ENCODE measurements around the gene APOA5. TPM values are rescaled to one million over a fixed set of nuclear protein-coding genes. Genes with fewer than 3 reads are reported as not detected.
A peak's percentile ranks its signal among the peaks of the same experiment; 100 is the strongest.
"Not testable (repeated sequence)": the region's sequence is repeated elsewhere in the genome, so short reads cannot be mapped to it uniquely, and the experiment has no call there.

The APOA5 gene, protein sequence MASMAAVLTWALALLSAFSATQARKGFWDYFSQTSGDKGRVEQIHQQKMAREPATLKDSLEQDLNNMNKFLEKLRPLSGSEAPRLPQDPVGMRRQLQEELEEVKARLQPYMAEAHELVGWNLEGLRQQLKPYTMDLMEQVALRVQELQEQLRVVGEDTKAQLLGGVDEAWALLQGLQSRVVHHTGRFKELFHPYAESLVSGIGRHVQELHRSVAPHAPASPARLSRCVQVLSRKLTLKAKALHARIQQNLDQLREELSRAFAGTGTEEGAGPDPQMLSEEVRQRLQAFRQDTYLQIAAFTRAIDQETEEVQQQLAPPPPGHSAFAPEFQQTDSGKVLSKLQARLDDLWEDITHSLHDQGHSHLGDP
- polyA plus RNA-seq (2014; cell fraction: cytosol; rRNA removed): 0.44 TPM in 1 of 2 replicates, not detected in the other
- polyA plus RNA-seq (2014; cell fraction: nucleus; rRNA removed): not detected in 2 replicates

DNA sequence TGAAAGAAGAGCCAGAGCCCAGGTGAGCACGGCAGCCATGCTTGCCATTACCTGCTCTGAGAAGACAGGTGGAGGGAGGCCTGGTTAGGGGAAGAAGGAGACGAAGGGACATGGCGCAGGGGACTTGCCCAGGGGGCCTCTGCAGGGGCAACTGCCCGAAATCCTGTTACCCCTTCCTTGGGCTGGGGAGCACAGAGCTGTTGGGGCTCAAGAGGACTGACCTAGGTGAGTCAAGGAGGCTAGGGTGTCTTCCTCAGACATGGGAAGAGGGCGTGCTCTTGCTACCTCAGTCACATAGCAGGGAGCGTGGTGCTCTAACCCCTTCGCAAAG lies at the start of gene APOA5:
TSS of gene APOA5 (minus strand) at position 67 of the 331 bp plus-strand sequence. CDS start at position 48, 19 bp downstream.
- no peak for DNase-seq (ENCODE audit: low spot score)

DNA sequence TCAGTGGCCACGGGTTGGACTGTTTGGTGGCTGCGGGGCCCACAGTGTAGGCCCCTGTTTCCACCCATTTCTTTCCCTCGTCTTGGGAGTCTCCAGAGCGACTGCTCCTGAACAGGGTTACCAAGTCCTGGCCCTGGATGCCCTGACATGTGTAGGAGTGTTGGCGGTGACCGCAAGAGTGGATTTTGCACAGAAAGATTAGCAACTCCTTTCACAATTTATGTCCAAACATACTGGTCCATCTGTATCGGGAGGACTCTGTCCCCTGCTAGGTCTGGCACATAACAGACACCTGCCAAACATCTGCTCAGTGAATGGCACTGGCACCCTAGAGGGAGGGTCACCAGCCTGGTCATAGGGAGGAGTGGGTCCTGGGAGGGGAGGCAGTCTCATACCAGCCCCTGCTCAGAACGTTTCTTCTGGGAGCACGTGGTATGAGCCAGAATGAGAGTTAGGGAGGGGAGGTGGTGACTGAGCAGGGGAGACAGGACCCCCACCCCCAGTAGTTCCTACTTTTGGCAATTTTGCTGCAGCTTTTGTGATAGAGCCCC lies 49.1 kb upstream of the APOA5 start:
- DNase-seq (ENCODE audit: low spot score): no peak

DNA sequence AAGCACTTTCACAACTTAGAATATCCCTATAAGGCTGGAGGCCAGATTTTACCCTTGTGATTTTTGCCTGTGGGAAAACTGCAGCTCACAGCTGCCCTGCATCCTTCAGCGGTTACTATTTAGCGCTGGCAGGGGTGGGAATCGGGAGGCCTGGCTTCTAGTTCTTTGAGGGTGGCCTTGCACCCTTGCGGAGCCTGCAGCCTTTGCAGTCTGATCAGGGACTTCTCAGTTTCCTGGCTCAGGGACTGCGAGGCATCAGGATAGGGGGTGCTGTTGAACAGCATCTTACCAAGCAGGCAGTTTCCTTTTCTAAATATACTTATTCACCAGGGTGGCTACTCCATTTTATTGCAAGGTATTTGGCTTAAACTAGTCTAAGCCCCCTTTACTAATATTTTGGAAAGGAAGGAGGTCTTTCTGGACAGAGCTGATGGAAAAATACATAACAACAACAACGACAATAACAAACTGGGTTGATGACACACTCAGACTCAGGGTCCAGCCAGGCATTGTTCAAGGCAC lies 48.6 kb upstream of the APOA5 start:
- DNase-seq (ENCODE audit: low spot score): no peak

DNA sequence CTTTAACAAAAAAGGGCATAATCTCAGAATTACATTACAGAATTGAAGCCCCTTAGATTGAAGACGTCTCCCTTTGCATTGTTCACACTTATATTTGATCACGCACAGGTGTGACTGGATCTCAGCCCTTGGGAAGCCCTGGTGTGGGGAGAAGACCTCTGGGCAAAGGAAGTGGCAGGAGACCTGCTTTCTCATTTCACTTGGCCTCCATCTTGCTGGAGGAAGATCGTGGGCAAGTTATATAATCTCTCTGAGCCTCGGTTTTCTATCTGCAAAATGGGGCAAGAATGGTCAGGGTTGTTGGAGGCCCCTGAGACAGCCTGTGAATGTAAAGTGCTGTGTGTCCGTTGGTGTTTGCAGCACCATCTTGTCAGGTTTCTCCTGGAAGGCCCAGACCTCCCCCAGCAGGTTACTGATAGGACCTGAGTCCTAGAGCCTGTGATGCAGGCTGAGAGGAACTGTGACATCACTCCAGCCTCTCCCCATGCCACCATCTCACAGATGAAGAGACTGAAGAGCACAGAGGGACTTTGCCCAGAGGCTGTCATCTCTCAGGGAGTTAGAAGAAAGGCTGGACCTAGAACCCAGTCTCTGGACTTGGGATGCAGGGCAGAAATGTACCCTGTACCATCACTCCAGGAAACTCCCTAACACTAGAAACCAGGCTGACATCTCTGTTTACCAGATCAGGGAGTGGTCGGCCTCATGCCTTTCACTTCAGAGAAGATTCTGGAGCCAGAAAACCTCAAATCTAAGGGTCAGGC lies 46.8 kb upstream of the APOA5 start:
- DNase-seq (ENCODE audit: low spot score): no peak

DNA sequence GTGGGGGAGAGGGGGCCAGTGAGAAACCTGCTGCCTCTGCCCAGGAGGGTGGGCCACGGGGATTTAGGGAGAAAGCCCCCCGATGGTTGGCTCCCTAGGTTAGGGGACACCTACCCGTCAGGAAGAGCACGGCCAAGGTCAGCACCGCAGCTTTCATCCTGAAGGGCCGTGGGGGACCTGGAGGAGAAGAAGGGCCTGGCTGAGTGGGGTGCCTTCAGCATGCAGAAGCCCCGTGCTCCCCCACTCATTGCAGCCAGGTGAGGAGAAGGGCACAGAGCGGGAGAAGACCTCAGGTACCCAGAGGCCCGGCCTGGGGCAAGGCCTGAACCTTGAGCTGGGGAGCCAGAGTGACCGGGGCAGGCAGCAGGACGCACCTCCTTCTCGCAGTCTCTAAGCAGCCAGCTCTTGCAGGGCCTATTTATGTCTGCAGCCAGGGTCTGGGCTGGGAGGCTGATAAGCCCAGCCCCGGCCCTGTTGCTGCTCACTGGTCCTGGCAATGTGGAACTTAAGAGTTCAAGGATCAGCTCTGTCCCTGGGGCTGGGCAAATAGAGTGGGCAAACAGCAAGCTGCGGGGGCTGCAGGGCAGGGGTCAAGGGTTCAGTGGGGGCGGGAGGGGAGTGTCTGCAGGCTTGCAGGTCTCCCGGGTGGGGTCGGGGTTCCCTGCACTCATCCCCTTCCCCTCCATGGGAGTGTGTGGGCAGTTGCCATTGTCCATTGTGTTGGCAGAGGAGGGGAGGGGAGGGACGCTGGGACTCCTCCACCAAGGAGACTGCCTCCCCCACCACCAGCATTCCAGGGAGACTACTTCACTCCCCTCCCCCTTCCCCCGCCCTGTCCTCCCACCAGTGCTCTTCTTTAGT lies 45.8 kb upstream of the APOA5 start, which contains the start of gene APOA1:
TSS of gene APOA1 (minus strand) at position 392 of the 861 bp plus-strand sequence. CDS start at position 157, 235 bp downstream.
- DNase-seq (ENCODE audit: low spot score): no peak

DNA sequence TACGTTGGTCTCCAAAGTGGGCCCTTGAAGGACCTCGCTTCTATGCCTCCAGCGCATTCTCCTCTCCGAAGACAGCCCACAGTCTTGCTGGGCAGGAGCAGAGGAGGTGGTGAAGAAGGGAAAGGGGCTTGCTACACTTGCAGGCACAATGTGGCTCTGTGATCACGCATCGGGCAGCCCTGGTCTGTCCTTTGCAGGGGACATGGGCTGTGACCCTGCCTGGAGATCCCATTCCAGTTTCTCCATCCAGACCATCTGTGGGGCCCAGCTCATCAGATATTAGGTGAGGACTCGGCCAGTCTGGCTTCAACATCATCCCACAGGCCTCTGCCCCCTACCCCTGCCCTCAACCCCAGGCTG lies 44.9 kb upstream of the APOA5 start:
- no peak for DNase-seq (ENCODE audit: low spot score)

DNA sequence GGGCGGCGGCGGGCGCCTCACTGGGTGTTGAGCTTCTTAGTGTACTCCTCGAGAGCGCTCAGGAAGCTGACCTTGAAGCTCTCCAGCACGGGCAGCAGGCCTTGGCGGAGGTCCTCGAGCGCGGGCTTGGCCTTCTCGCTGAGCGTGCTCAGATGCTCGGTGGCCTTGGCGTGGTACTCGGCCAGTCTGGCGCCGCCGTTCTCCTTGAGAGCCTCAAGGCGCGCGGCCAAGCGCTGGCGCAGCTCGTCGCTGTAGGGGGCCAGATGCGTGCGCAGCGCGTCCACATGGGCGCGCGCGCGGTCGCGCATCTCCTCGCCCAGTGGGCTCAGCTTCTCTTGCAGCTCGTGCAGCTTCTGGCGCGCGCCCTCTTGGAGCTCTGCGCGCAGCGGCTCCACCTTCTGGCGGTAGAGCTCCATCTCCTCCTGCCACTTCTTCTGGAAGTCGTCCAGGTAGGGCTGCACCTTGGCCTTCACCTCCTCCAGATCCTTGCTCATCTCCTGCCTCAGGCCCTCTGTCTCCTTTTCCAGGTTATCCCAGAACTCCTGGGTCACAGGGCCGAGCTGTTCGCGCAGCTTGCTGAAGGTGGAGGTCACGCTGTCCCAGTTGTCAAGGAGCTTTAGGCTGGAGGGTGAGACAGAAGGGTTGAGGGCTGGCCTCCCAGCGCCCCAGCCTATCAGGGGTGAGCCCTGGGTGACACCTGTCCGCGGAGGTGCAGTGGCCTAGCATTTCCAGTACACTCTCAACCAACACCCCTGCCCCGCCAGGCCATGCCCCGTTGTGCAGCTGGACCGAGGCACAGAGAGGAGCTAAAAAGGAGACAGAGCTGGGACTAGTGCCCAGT lies 44.3 kb upstream of the APOA5 start:
- peak; percentile 86 for DNase-seq (ENCODE audit: low spot score)

DNA sequence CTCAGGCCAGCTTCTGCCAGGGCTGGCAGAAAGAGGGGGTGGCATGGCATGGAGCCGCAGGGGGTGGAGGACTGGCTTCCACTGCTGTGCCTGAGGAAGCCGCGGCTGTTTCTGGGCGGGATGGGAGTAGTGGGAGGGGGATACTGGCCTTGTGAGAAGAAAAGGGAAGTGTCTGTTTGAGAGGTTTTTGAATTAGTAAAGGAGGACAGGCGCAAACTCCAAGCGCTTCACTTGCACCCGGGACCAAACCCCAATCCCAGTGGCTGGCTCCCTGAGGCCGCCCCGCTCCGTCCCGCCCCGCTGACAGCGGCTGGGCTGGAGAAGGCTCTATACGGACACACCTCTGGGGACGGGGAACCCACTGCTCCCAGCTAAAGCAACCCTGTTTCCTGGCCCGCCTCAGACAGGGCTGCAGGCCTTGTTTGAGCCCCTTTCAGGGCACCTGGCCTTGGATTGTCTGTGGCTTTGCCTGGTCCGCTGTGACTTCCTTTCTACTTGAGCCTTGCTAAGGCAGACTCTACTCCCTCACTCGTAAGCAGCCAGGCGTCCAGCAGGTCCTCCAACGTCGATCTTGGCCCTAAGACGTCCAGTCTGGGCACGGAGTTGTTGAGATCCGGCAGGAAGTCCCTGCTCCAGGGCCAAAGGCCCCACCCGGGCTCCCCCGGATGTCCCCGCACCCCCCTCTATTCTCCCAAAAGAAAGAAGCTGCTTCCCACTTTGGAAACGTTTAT lies 43.5 kb upstream of the APOA5 start:
- no peak for DNase-seq (ENCODE audit: low spot score)

DNA sequence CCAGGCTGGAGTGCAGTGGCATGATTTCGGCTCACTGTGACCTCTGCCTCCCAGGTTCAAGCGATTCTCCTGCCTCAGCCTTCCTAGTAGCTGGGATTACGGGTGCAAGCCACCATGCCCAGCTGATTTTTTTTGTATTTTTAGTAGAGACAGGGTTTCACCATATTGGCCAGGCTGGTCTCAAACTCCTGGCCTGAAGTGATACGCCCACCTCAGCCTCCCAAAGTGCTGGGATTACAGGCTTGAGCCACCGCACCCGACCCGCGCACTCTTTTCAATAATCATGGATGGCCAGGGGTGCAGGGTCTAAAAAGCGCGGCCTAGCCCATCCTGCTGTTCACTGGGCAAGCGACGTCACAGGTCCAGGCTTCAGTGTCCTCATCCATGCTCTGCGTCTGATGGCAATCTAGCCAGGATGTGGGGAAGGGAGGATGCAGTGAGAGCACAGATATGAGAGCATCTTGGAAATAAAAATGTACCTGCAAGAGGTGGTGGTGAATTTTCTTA lies 42.9 kb upstream of the APOA5 start:
- DNase-seq (ENCODE audit: low spot score): not testable (repeated sequence)

DNA sequence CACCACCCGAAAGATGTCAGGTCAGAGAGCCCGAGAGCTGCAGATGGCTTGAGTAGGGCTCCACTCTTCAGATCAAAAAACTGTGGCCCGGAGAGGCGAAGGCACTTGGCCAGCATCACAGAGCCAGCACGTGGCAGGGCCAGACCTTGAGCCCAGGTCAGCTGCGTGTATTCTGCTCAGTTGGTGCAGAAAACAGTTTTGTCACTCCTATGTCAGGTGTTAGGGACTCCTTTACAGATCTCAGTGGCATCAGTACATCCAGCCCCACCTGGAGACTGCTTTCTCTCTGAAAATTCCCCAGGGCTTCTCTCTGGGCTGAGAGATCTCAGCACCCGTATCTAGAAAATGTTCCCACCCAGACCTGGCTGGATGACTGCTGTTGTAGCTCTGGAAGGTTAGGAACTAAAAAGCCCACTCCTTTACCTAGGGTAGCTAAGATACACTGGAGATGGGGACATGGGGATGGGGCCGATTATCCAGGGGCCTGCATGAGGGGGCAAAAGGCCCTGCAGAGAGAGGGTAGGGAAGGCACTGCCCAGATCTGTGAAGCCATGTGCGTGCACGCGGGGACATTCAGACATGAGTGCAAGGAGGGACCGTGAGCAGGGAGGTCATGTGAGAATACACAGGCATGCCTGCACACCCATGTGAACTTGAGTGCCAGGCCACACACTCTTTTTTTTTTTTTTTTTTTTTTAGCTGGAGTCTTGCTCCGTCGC lies 42.3 kb upstream of the APOA5 start:
- DNase-seq (ENCODE audit: low spot score): no peak

DNA sequence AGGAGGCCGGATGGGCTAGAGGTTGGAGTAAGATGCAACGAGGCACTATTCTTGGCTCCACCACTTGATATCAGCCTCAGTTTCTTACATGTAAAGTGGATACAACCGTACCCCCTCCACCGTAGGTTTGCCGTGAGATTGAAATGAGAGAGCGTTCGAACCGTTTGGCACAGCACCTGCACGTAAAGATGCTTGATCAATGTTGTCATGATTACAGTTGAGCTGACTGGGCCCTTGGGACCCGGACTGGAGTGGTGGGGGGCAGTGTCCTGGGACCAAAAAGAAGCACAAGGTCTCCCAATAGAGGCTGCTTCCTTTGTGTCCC lies 41.8 kb upstream of the APOA5 start:
- DNase-seq (ENCODE audit: low spot score): no peak

DNA sequence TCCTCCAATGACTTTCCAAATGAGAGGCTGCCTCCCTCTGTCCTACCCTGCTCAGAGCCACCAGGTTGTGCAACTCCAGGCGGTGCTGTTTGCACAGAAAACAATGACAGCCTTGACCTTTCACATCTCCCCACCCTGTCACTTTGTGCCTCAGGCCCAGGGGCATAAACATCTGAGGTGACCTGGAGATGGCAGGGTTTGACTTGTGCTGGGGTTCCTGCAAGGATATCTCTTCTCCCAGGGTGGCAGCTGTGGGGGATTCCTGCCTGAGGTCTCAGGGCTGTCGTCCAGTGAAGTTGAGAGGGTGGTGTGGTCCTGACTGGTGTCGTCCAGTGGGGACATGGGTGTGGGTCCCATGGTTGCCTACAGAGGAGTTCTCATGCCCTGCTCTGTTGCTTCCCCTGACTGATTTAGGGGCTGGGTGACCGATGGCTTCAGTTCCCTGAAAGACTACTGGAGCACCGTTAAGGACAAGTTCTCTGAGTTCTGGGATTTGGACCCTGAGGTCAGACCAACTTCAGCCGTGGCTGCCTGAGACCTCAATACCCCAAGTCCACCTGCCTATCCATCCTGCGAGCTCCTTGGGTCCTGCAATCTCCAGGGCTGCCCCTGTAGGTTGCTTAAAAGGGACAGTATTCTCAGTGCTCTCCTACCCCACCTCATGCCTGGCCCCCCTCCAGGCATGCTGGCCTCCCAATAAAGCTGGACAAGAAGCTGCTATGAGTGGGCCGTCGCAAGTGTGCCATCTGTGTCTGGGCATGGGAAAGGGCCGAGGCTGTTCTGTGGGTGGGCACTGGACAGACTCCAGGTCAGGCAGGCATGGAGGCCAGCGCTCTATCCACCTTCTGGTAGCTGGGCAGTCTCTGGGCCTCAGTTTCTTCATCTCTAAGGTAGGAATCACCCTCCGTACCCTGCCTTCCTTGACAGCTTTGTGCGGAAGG lies 40.9 kb upstream of the APOA5 start:
- no peak for DNase-seq (ENCODE audit: low spot score)

DNA sequence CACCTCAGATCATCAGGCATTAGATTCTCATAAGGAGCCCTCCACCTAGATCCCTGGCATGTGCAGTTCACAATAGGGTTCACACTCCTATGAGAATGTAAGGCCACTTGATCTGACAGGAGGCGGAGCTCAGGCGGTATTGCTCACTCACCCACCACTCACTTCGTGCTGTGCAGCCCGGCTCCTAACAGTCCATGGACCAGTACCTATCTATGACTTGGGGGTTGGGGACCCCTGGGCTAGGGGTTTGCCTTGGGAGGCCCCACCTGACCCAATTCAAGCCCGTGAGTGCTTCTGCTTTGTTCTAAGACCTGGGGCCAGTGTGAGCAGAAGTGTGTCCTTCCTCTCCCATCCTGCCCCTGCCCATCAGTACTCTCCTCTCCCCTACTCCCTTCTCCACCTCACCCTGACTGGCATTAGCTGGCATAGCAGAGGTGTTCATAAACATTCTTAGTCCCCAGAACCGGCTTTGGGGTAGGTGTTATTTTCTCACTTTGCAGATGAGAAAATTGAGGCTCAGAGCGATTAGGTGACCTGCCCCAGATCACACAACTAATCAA lies 40.2 kb upstream of the APOA5 start:
- no peak for DNase-seq (ENCODE audit: low spot score)

DNA sequence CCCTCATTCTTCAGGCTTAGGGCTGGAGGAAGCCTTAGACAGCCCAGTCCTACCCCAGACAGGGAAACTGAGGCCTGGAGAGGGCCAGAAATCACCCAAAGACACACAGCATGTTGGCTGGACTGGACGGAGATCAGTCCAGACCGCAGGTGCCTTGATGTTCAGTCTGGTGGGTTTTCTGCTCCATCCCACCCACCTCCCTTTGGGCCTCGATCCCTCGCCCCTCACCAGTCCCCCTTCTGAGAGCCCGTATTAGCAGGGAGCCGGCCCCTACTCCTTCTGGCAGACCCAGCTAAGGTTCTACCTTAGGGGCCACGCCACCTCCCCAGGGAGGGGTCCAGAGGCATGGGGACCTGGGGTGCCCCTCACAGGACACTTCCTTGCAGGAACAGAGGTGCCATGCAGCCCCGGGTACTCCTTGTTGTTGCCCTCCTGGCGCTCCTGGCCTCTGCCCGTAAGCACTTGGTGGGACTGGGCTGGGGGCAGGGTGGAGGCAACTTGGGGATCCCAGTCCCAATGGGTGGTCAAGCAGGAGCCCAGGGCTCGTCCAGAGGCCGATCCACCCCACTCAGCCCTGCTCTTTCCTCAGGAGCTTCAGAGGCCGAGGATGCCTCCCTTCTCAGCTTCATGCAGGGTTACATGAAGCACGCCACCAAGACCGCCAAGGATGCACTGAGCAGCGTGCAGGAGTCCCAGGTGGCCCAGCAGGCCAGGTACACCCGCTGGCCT lies 38.7 kb upstream of the APOA5 start:
- no peak for DNase-seq (ENCODE audit: low spot score)

DNA sequence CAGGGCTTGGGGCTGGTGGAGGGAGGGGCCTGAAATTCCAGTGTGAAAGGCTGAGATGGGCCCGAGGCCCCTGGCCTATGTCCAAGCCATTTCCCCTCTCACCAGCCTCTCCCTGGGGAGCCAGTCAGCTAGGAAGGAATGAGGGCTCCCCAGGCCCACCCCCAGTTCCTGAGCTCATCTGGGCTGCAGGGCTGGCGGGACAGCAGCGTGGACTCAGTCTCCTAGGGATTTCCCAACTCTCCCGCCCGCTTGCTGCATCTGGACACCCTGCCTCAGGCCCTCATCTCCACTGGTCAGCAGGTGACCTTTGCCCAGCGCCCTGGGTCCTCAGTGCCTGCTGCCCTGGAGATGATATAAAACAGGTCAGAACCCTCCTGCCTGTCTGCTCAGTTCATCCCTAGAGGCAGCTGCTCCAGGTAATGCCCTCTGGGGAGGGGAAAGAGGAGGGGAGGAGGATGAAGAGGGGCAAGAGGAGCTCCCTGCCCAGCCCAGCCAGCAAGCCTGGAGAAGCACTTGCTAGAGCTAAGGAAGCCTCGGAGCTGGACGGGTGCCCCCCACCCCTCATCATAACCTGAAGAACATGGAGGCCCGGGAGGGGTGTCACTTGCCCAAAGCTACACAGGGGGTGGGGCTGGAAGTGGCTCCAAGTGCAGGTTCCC lies 38.0 kb upstream of the APOA5 start, which contains the start of gene APOC3:
TSS of gene APOC3 (plus strand) at position 383 of the 659 bp plus-strand sequence. CDS start 676 bp downstream, outside the sequence.
- no peak for DNase-seq (ENCODE audit: low spot score)

All from SK-N-DZ (cell line).